Upper lobe of right lung (tissue), 1 donor: ENCODE results near the gene RECQL. TPM values are rescaled to one million over a fixed set of nuclear protein-coding genes. Genes with fewer than 3 reads are reported as not detected.

ENCODE experiments used
- total RNA-seq: library from RNA; stranded (reverse); fragmentation: NEBNext Ultra II Directional; extraction: Animal tissue kit (Norgen Biotek cat#: 25700); gene quantifications from one replicate; pipeline ENCODE4 v1.2.1, GENCODE V29; 2021
- donor health status: DM: no; HTN: yes; CAD: no; lungs with severe emphysema.

RECQL gene
- total RNA-seq, 1 donor from 2014 or later, result 29.6 TPM

Other genes starting within 250 kb of the RECQL start
- gene SLCO1A2, start 166.7 kb downstream of the RECQL start, total RNA-seq, result 9.2 TPM
- not detected for gene IAPP, start 128.7 kb downstream of the RECQL start, total RNA-seq
- gene PYROXD1, start 64.0 kb downstream of the RECQL start, total RNA-seq, result 24.5 TPM
- gene GOLT1B, start 154 bp upstream of the RECQL start, total RNA-seq, result 25.0 TPM
- gene SPX, start 24.7 kb upstream of the RECQL start, total RNA-seq, result 1.7 TPM
- not detected for gene GYS2, start 103.2 kb upstream of the RECQL start, total RNA-seq
- gene LDHB, start 156.2 kb upstream of the RECQL start, total RNA-seq, result 410 TPM